Measurements from ENCODE around the gene CD40.

GRCh38 chr20:46171909-46172308 is 53.8 kb downstream of the CD40 start:
- TF ChIP-seq EZH2 (IDR thresholded peaks at IDR 0.05; ENCODE audit: insufficient read depth, poor library complexity, severe bottlenecking) (no peak), EZH2phosphoT487 (IDR thresholded peaks at IDR 0.05; ENCODE audit: insufficient read depth, low read depth) (no peak)

All from GM23248 (cell line).